HEK293 (cell line): ENCODE measurements around the gene FOXG1.

Experiments
- CTCF ChIA-PET: fragments of 350-600 bp; formaldehyde crosslinking; extraction: SDS; loops from one replicate; lab custom pipeline; 2021; ENCODE audit warnings: antibody characterized with exemption; lab: Yijun Ruan, JAX
- POLR2A ChIA-PET: fragments of 300-600 bp; formaldehyde crosslinking; extraction: SDS; loops from one replicate; lab custom pipeline; 2020; ENCODE audit warnings: antibody characterized with exemption, inconsistent platforms; lab: Yijun Ruan, JAX
- H3K27ac ChIP-seq: fragments of 200-500 bp; sonication (Bioruptor generic); 2 replicates; pipeline ENCODE4 v1.5.1; 2014; ENCODE audit warnings: low read depth, low read length, control low read depth, inconsistent platforms; ENCODE audit errors: extremely low read depth
- H3K36me3 ChIP-seq, 2 experiments: fragments of 200-500 bp in 1 of 2; sonication (Bioruptor generic) in 1 of 2; 1 replicate in 1 of 2; 2 replicates in 1 of 2; pipeline ENCODE4 v1.5.1; 2014 to 2017; ENCODE audit warnings: inconsistent platforms in 2 of 2, low read length in 2 of 2; ENCODE audit not compliant: control insufficient read depth in 2 of 2, insufficient read depth in 1 of 2
- H3K4me1 ChIP-seq: fragments of 200-500 bp; sonication (Bioruptor generic); 2 replicates; pipeline ENCODE4 v1.5.1; 2014; ENCODE audit warnings: mild to moderate bottlenecking, low read length, inconsistent platforms; ENCODE audit not compliant: control insufficient read depth, insufficient read depth
- H3K4me3 ChIP-seq: 2 replicates; pipeline ENCODE4 v1.5.1; 2011; ENCODE audit warnings: low read depth, mild to moderate bottlenecking, control low read depth, low read length, moderate library complexity
- H3K9me3 ChIP-seq: fragments of 200-500 bp; sonication (Bioruptor generic); 2 replicates; pipeline ENCODE4 v1.5.1; 2014; ENCODE audit warnings: low read depth, low read length, inconsistent platforms; ENCODE audit not compliant: control insufficient read depth, insufficient read depth
- HOXA7 ChIP-seq: sonication (generic); formaldehyde crosslinking; IDR thresholded peaks from 2 replicates; pipeline ENCODE4 v1.8.1; 2022; ENCODE audit warnings: missing genetic modification reagents, borderline replicate concordance
- HOXD13 ChIP-seq: sonication (generic); formaldehyde crosslinking; IDR thresholded peaks from 2 replicates; pipeline ENCODE4 v1.8.0; 2022; ENCODE audit warnings: missing genetic modification reagents, borderline replicate concordance
- KLF17 ChIP-seq: fragments of 450-650 bp; formaldehyde crosslinking; IDR thresholded peaks from 2 replicates; pipeline ENCODE4 v1.5.1; 2016; ENCODE audit warnings: missing biosample characterization, missing genetic modification characterization
- RBAK ChIP-seq: fragments of 450-650 bp; formaldehyde crosslinking; IDR thresholded peaks from 2 replicates; pipeline ENCODE4 v1.5.1; 2016; ENCODE audit warnings: missing biosample characterization, missing genetic modification characterization
- ZBTB10 ChIP-seq: fragments of 450-650 bp; formaldehyde crosslinking; IDR thresholded peaks from 2 replicates; pipeline ENCODE4 v1.5.1; 2016; ENCODE audit warnings: missing biosample characterization, missing genetic modification characterization
- ZBTB17 ChIP-seq: fragments of 450-650 bp; formaldehyde crosslinking; IDR thresholded peaks from 2 replicates; pipeline ENCODE4 v1.5.1; 2016; ENCODE audit warnings: missing biosample characterization, missing genetic modification characterization
- ZFHX2 ChIP-seq: fragments of 450-650 bp; formaldehyde crosslinking; conservative IDR thresholded peaks from 2 replicates; pipeline ENCODE4 v1.5.1; 2016; ENCODE audit warnings: missing biosample characterization, missing genetic modification characterization
- ZNF112 ChIP-seq: fragments of 450-650 bp; formaldehyde crosslinking; IDR thresholded peaks from 2 replicates; pipeline ENCODE4 v1.5.0; 2017; ENCODE audit warnings: missing biosample characterization, missing genetic modification characterization
- ZNF16 ChIP-seq: fragments of 450-650 bp; formaldehyde crosslinking; IDR thresholded peaks from 2 replicates; pipeline ENCODE4 v1.5.1; 2016; ENCODE audit warnings: low read depth, missing biosample characterization, missing genetic modification characterization
- ZNF280C ChIP-seq: fragments of 450-650 bp; formaldehyde crosslinking; IDR thresholded peaks from 2 replicates; pipeline ENCODE4 v1.5.1; 2016; ENCODE audit warnings: missing biosample characterization, missing genetic modification characterization
- ZNF391 ChIP-seq: fragments of 450-650 bp; formaldehyde crosslinking; IDR thresholded peaks from 2 replicates; pipeline ENCODE4 v1.5.1; 2016; ENCODE audit warnings: low read depth, missing biosample characterization, missing genetic modification characterization, borderline replicate concordance
- ZNF416 ChIP-seq: fragments of 450-650 bp; formaldehyde crosslinking; IDR thresholded peaks from 2 replicates; pipeline ENCODE4 v1.5.1; 2016; ENCODE audit warnings: missing biosample characterization, missing genetic modification characterization
- ZNF530 ChIP-seq: fragments of 450-650 bp; formaldehyde crosslinking; IDR thresholded peaks from 2 replicates; pipeline ENCODE4 v1.5.1; 2016; ENCODE audit warnings: low read depth, missing biosample characterization, missing genetic modification characterization
- ZNF645 ChIP-seq: fragments of 450-650 bp; formaldehyde crosslinking; IDR thresholded peaks from 2 replicates; pipeline ENCODE4; 2016; ENCODE audit warnings: missing biosample characterization, missing genetic modification characterization
- ZNF843 ChIP-seq: fragments of 450-650 bp; formaldehyde crosslinking; IDR thresholded peaks from 2 replicates; pipeline ENCODE4 v1.5.1; 2016; ENCODE audit warnings: missing biosample characterization, missing genetic modification characterization
- TF ChIP-seq, protein P1 (sequence below): fragments of 450-650 bp; formaldehyde crosslinking; IDR thresholded peaks from 2 replicates; pipeline ENCODE4 v1.5.1; 2016; ENCODE audit warnings: missing biosample characterization, missing genetic modification characterization, low read depth
- TF ChIP-seq, protein P2 (sequence below): fragments of 450-650 bp; formaldehyde crosslinking; IDR thresholded peaks from 2 replicates; pipeline ENCODE4 v1.5.1; 2016; ENCODE audit warnings: missing biosample characterization, missing genetic modification characterization

FOXG1 gene

GRCh38 chr14:28777471-28778137 lies 11.0 kb downstream of the FOXG1 start:
- H3K36me3 ChIP-seq: peaks cover 0 to 3% of the 10 kb centered on the region in 2 experiments; a peak in 1 of 3 replicates
- H3K27ac ChIP-seq: no peak overlapping the region
- H3K4me3 ChIP-seq: no peak overlapping the region
- H3K9me3 ChIP-seq: no peaks in the 10 kb centered on the region
- ChIA-PET POLR2A (no interaction called here), CTCF (interaction anchor here (0.7 kb wide), 1 partner anchor 169 kb away, joined by 3 read pairs; no protein-coding TSS in a partner anchor)
- no peaks in the 10 kb centered on the region; the same call in 1 of the 2 replicates for H3K4me1 ChIP-seq
- TF ChIP-seq ZNF843 (no peak), ZNF416 (tag by site-specific recombination) (no peak)

- H3K9me3 ChIP-seq: no peaks in the 10 kb centered on the region
- ChIA-PET POLR2A (no interaction called here), CTCF (interaction anchor here (0.6 to 1.6 kb wide), 3 partner anchors 23 to 1332 kb away, joined by 3 read pairs; no protein-coding TSS in a partner anchor)
- H3K36me3 ChIP-seq: peaks cover 0 to 3% of the 10 kb centered on the region in 2 experiments; a peak in 1 of 3 replicates
- no peaks in the 10 kb centered on the region; the same call in 1 of the 2 replicates for H3K4me1 ChIP-seq
- TF ChIP-seq HOXD13 (CRISPR knock-in tag): no peak
- no peak for TF ChIP-seq ZBTB17 (tag by site-specific recombination)
- TF ChIP-seq, protein P1, sequence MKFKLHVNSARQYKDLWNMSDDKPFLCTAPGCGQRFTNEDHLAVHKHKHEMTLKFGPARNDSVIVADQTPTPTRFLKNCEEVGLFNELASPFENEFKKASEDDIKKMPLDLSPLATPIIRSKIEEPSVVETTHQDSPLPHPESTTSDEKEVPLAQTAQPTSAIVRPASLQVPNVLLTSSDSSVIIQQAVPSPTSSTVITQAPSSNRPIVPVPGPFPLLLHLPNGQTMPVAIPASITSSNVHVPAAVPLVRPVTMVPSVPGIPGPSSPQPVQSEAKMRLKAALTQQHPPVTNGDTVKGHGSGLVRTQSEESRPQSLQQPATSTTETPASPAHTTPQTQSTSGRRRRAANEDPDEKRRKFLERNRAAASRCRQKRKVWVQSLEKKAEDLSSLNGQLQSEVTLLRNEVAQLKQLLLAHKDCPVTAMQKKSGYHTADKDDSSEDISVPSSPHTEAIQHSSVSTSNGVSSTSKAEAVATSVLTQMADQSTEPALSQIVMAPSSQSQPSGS (tag by site-specific recombination): no peak
- TF ChIP-seq ZFHX2 (tag by site-specific recombination): no peak
- no peak for TF ChIP-seq ZNF645
- TF ChIP-seq ZNF16 (tag by site-specific recombination): no peak
- TF ChIP-seq ZNF280C (tag by site-specific recombination): no peak
- TF ChIP-seq ZNF530 (tag by site-specific recombination): no peak
- TF ChIP-seq ZBTB10 (tag by site-specific recombination): no peak
- TF ChIP-seq HOXA7: no peak
- no peak for TF ChIP-seq RBAK (tag by site-specific recombination)
- no peak for TF ChIP-seq ZNF112 (tag by site-specific recombination)
- TF ChIP-seq, protein P2, sequence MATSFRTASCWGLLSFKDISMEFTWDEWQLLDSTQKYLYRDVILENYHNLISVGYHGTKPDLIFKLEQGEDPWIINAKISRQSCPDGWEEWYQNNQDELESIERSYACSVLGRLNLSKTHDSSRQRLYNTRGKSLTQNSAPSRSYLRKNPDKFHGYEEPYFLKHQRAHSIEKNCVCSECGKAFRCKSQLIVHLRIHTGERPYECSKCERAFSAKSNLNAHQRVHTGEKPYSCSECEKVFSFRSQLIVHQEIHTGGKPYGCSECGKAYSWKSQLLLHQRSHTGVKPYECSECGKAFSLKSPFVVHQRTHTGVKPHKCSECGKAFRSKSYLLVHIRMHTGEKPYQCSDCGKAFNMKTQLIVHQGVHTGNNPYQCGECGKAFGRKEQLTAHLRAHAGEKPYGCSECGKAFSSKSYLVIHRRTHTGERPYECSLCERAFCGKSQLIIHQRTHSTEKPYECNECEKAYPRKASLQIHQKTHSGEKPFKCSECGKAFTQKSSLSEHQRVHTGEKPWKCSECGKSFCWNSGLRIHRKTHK (tag by site-specific recombination): no peak
- TF ChIP-seq KLF17 (tag by site-specific recombination): no peak
- no peak for TF ChIP-seq ZNF391 (tag by site-specific recombination)
- no peak overlapping the region for H3K4me3 ChIP-seq
- no peak overlapping the region for H3K27ac ChIP-seq
Observed at GRCh38 chr14:28778138-28779117, 11.8 kb downstream of the FOXG1 start.
